ENCODE data around the gene TEX38.
"Not testable (repeated sequence)": the region's sequence is repeated elsewhere in the genome, so short reads cannot be mapped to it uniquely, and the experiment has no call there.

The TEX38 gene

GRCh38 chr1:46671554-46671953, at the start of gene TEX38:
TEX38 (plus strand) TSS chr1:46671854; CDS start chr1:46671935, 81 bp downstream.
- no peak for DNase-seq

- no peak for DNase-seq
Measured at GRCh38 chr1:46621930-46622329, 49.7 kb upstream of the TEX38 start.

GRCh38 chr1:46622344-46622743, 49.3 kb upstream of the TEX38 start:
- DNase-seq: peak in 1 of 2 experiments; percentile 21

DNA sequence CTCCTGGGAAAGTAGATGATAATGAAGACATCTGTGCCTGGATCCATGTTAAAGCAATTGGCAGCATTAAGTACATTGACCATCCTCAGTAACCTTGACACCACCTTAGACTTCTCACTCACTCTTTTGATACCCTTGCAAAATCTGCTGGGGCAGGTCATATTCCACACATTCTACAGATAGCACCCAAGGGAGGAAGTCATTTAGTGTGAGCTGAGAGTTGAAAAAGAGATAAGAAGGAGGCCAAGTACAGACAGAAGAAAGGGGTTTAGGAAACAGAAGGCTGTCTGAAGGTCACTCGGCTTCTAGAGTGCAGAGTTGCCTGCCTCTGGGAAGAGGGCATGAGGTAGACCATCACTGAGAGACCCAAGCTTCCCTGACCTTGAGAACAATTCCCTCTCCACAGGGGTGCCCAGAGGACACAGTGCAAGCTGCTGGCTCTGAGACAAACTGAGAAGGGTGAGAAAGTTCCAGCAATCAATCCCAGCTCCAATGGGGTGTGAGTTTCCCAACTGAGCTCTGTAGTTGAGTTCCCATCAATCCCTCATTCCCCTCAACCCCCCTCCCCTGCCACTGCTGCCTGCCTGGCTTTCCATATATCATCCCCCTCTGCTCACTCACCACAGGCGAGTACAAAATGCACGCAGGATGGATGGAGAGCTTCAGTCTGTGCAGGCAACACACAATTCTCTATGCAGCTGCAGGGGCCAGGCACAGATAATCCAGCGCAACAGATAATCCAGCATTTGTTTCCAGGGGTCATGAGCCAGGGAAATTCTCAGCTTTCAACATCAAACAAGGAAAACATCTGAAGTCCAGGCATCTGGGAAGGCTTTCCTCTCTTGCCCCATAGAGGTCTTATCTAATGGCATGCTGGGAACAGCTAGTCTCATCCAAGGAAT, 47.7 kb upstream of the TEX38 start:
- DNase-seq: no peak

DNA sequence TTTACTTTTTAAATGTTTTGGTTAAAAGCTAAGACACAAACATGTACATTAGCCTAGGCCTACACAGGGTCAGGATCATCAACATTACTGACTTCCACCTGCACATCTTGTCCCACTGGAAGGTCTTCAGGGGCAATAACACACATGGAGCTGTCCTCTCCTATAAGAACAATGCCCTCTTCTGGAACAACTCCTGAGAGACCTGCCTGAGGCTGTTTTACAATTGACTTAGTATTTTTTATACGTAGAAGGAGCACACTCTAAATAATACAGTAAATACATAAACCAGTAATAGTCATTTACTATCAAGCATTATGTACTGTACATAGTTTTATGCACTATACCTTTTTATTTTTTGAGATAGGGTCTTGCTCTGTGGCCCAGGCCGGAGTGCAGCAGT, 40.9 kb upstream of the TEX38 start:
- no peak for DNase-seq

DNA sequence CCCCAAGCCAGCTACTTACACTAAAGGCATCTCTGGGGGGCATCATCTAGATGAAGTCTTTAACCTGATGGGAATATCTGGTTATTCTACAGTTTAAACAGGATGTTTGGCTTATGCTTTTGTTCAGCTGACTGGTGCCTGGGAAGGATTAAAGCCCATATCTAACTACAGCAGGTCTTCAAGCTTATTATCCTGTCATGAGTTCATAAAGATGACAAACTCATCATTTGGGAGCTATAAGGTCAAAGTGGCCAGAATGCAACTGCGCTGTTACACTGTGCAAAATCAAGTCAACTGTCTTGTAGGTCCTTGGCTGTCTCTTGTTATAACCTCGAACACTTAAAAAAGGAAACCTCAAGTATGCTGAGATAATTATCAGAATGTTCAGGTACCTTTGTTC, 36.4 kb upstream of the TEX38 start:
- DNase-seq: no peak

- DNase-seq: no peak
Measured at GRCh38 chr1:46637444-46638083, 34.1 kb upstream of the TEX38 start.

GRCh38 chr1:46638921-46639320, 32.7 kb upstream of the TEX38 start:
- peak in 1 of 2 experiments; percentile 28 for DNase-seq

DNA sequence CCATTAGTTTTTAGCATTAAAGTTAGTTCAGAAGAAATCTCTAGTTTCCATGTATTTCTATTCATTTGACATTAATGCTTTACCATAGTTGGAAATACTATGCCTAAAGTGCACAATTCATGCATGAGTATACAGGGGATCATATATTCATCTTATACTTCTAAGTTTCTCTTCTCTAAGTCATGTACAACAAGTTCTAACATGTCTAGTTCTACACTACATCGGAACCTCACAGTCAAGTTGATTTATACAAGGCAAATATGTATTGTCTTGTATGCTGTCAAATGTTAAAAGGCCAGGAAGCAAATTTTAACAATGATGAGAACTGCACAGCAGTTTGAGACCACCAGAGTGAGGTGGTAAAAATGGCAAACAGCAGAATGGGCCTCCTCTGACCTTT, 32.1 kb upstream of the TEX38 start:
- DNase-seq: no peak

GRCh38 chr1:46642115-46642680, 29.5 kb upstream of the TEX38 start:
- DNase-seq: no peak

DNA sequence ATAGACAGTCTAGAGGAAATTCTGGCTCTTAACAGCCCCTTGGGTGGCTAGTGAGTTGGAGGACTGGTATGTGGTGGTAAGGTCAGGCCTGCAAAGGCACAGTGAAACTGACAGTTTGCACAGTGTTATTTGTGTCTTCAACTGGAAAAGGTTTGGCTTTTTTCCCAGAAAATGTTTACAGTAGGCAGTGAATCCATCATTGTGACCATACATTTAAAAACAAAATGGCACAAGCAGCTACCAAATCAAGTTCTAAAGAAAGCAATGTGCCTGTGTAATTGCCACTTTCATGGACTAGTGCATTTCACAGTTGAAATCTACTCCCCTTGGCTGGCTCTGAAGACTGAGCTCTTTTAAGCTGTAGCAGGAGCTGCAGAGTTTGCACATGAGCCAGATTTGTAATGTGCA, 28.3 kb upstream of the TEX38 start:
- peak in 1 of 2 experiments; percentile 27 for DNase-seq

- DNase-seq: no peak
Measured at GRCh38 chr1:46645815-46646214, 25.8 kb upstream of the TEX38 start.

- no peak for DNase-seq
Measured at GRCh38 chr1:46646331-46646730, 25.3 kb upstream of the TEX38 start.

- no peak for DNase-seq
Measured at GRCh38 chr1:46646844-46647243, 24.8 kb upstream of the TEX38 start.

DNA sequence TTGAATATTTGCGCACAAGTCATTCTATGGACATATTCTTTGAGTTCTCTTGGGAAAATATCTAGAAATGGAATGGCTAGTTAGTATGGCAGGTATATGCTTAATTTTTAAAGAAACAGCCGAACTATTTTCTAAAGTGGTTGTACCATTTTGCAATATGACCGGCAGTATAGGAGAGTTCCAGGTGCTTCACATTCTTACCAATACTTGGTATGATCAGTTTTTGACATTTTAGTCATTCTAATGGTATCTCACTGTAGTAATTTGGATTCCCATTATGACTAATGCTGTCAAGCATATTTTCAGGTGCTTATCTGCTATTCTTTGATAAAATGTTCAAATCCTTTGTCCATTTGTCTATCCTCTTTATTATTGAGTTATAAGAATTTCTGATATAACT, 24.0 kb upstream of the TEX38 start:
- no peak for DNase-seq

DNA sequence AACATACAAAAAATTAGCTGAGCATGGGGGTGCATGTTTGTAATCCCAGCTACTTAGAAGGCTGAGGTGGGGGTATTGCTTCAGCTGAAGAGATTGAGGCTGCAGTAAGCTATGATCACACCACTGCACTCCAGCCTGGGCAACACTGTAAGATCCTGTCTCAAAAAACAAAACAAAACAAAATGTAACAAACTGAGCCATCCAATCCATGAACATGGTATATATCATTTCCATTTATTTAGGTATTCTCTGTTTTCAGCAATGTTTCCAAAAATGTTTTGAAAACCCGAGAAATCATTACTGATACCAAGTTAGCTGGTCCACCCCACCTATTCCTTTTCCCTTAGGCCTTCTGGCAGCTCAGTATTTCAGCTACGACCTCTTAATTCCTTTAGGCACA, 21.9 kb upstream of the TEX38 start:
- DNase-seq: no peak

- DNase-seq: no peak
Measured at GRCh38 chr1:46650491-46650890, 21.2 kb upstream of the TEX38 start.

DNA sequence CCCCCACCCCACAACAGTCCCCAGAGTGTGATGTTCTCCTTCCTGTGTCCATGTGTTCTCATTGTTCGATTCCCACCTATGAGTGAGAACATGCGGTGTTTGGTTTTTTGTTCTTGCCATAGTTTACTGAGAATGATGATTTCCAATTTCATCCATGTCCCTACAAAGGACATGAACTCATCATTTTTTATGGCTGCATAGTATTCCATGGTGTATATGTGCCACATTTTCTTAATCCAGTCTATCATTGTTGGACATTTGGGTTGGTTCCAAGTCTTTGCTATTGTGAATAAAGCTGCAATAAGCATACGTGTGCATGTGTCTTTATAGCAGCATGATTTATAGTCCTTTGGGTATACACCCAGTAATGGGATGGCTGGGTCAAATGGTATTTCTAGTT, 20.5 kb upstream of the TEX38 start:
- not testable (repeated sequence) for DNase-seq

- DNase-seq: no peak
Measured at GRCh38 chr1:46652321-46653100, 19.1 kb upstream of the TEX38 start.

- DNase-seq: no peak
Measured at GRCh38 chr1:46653405-46653958, 18.2 kb upstream of the TEX38 start.

- no peak for DNase-seq
Measured at GRCh38 chr1:46654012-46654411, 17.6 kb upstream of the TEX38 start.

DNA sequence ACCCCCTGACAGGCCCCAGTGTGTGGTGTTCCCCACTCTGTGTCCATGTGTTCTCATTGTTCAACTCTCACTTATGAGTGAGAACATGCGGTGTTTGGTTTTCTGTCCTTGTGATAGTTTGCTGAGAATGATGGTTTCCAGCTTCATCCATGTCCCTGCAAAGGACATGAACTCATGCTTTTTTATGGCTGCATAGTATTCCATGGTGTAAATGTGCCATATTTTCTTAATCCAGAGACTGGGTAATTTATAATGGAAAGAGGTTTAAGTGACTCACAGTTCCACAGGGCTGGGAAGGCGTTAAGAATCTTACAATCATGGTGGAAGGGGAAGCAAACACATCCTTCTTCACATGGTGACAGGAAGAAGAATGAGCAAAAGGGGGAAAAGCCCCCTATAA, 17.0 kb upstream of the TEX38 start:
- DNase-seq: not testable (repeated sequence)

DNA sequence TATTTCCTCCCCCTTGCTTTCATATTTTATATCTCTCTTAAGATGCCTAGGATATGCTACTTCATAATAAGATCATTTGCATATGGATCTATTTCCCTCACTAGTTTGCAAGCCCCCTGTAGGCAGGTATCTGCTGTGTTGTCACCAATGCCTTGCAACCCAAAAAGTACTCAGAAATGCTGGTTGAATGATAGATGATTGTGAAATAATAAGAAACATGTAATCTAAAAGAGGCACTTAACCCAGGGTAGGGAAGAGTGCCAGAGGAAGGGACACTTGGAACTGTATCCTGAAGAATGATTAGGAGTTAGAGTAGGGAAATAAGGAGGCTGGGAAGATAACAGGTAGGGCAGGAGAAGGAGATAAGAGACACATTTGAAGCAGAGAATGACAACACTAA, 15.8 kb upstream of the TEX38 start:
- no peak for DNase-seq

Measured in NCI-H526 (cell line).